Panc1 (cell line): Measurements from ENCODE around the gene CCDC61.

Source experiments
- CTCF ChIP-seq: fragments of 450-650 bp; IDR thresholded peaks from 2 replicates; pipeline ENCODE4 v1.5.1; 2017; ENCODE audit warnings: mild to moderate bottlenecking
- REST ChIP-seq, 2 experiments: IDR thresholded peaks; 2 replicates each; pipeline ENCODE4 v1.6.1; 2011 to 2012; ENCODE audit warnings: low read depth in 2 of 2, control low read depth in 1 of 2, low read length in 1 of 2, mild to moderate bottlenecking in 1 of 2, moderate library complexity in 1 of 2; ENCODE audit not compliant: insufficient read depth in 1 of 2

GRCh38 chr19:45994998-45995714, at the start of gene CCDC61:
- TF ChIP-seq REST (IDR thresholded peaks at IDR 0.05; ENCODE audit: insufficient read depth in 1 of 2, low read depth in 2 of 2, low read length in 1 of 2) (no peak), CTCF (no peak)
